A673 (cell line): ENCODE data around the gene PRKAR2B. TPM values are rescaled to one million over a fixed set of nuclear protein-coding genes. Genes with fewer than 3 reads are reported as not detected.

Experiments used
- BruUV-seq: library from RNA; stranded (reverse); fragments of 400-500 nt; replicated peaks from 2 replicates; lab custom pipeline; 2021; lab: Mats Ljungman, UMichigan
- CTCF ChIA-PET: fragments of 300-600 bp; sonication (Branson Sonifier 250); formaldehyde crosslinking; loops from one replicate; lab custom pipeline; 2022; ENCODE audit warnings: antibody characterized with exemption; lab: Charles Lee
- POLR2A ChIA-PET: fragments of 300-600 bp; sonication (Branson Sonifier 250); formaldehyde crosslinking; loops from one replicate; lab custom pipeline; 2022; ENCODE audit warnings: antibody characterized with exemption; ENCODE audit not compliant: low non-redundant PET; lab: Charles Lee
- DNase-seq: peaks from one replicate; pipeline ENCODE4 v3.0.0-alpha.2; 2015; ENCODE audit warnings: low spot score
- H3K27ac ChIP-seq: fragments of 200-600 bp; sonication (generic); 2 replicates; pipeline ENCODE4 v1.5.1; 2016; ENCODE audit warnings: mixed run types, low read depth, mild to moderate bottlenecking, mixed read lengths, antibody characterized with exemption, low read length; ENCODE audit not compliant: poor library complexity, severe bottlenecking
- H3K27me3 ChIP-seq: fragments of 200-600 bp; sonication (generic); replicated peaks from 2 replicates; pipeline ENCODE4 v1.6.1; 2017; ENCODE audit warnings: mixed run types, low read depth, mild to moderate bottlenecking, mixed read lengths, antibody characterized with exemption, low read length; ENCODE audit not compliant: insufficient read depth, poor library complexity
- H3K36me3 ChIP-seq: fragments of 200-600 bp; sonication (generic); 2 replicates; pipeline ENCODE4 v1.6.1; 2016; ENCODE audit warnings: mixed run types, mild to moderate bottlenecking, mixed read lengths, antibody characterized with exemption, low read length; ENCODE audit not compliant: insufficient read depth, poor library complexity, severe bottlenecking
- H3K4me1 ChIP-seq: fragments of 200-600 bp; sonication (generic); 2 replicates; pipeline ENCODE4 v1.6.1; 2017; ENCODE audit warnings: mixed run types, mild to moderate bottlenecking, mixed read lengths, antibody characterized with exemption, low read length; ENCODE audit not compliant: insufficient read depth, poor library complexity, severe bottlenecking
- H3K4me3 ChIP-seq: fragments of 200-600 bp; sonication (generic); 2 replicates; pipeline ENCODE4 v1.5.1; 2016; ENCODE audit warnings: low read depth, mixed run types, mild to moderate bottlenecking, mixed read lengths, low read length; ENCODE audit not compliant: poor library complexity, severe bottlenecking
- H3K9me3 ChIP-seq: fragments of 200-600 bp; sonication (generic); 2 replicates; pipeline ENCODE4 v1.6.1; 2016; ENCODE audit warnings: mixed run types, low read depth, mild to moderate bottlenecking, mixed read lengths, antibody characterized with exemption, low read length; ENCODE audit not compliant: poor library complexity, severe bottlenecking
- CTCF ChIP-seq: fragments of 300-800, 200-600 bp; sonication (generic); conservative IDR thresholded peaks from 2 replicates; pipeline ENCODE4 v1.5.1; 2017; ENCODE audit warnings: low read depth, mild to moderate bottlenecking, antibody characterized with exemption, low read length, moderate library complexity, mixed read lengths
- EZH2 ChIP-seq: fragments of 200-600 bp; sonication (generic); IDR thresholded peaks from 2 replicates; pipeline ENCODE4 v1.6.1; 2017; ENCODE audit warnings: borderline replicate concordance, low read depth, mild to moderate bottlenecking, mixed read lengths, antibody characterized with exemption, low read length; ENCODE audit not compliant: poor library complexity, severe bottlenecking
- intact Hi-C: fragments of 100-400 bp; cut with micrococcal nuclease; formaldehyde crosslinking; loops from one replicate; pipeline ENCODE4 v1.10.0; 2022; ENCODE audit not compliant: unreplicated experiment
- total RNA-seq: library from RNA; stranded (reverse); gene quantifications from 2 replicates; pipeline ENCODE4 v1.2.3, GENCODE V29; 2021

Gene PRKAR2B
- total RNA-seq, 1 experiment from 2014 or later: 4.8 TPM

DNA sequence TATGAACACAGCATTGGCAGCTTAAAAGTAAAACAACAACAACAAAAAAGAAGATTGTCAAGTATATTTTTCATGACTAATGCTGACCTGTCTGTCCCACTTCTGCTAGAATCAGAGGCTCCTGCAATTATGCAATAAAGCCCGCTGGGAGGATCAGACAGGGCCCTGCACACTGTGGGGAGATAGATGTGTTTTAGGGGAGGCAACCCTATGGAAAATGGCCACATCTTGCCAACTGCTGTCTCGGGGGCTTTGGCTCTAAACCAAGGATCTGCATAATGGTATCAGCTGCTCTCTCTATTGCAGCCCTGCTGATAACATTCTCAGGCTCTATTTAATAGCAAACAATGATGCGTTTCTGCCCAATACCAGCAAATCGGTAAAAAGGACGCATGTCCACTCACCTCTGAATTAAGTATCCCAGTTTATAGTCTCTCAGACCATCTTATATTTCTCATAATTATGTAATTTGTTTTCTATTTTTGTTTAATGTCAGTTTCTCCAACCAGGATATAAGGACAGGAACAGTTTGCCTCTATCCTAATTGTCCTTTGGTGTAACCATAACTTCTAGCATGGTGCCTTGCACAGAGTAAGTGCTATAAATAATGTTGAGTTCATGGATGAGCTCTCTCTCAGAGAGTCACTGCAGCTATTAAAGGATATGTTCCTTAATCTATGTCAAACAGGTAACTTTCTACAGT lies 15.3 kb upstream of the PRKAR2B start:
- CTCF ChIA-PET: no interaction called here
- POLR2A ChIA-PET: no interaction called here

GRCh38 chr7:107029764-107030286 lies 14.7 kb upstream of the PRKAR2B start:
- Histone ChIP-seq H3K27ac (no peak overlapping the region), H3K9me3 (no peaks in the 10 kb centered on the region), H3K36me3 (no peaks in the 10 kb centered on the region), H3K4me3 (no peak overlapping the region), H3K27me3 (no peaks in the 10 kb centered on the region), H3K4me1 (peaks cover 14% of the 10 kb centered on the region)
- POLR2A ChIA-PET: no interaction called here
- TF ChIP-seq CTCF: no peak
- TF ChIP-seq EZH2: no peak
- CTCF ChIA-PET: no interaction called here
- BruUV-seq: no TSS peak
- DNase-seq: no peak
- intact Hi-C loops: no loop called here

More for the DNA sequence above, 15.3 kb upstream of the PRKAR2B start:
- Histone ChIP-seq H3K36me3 (no peaks in the 10 kb centered on the region), H3K27ac (no peak overlapping the region), H3K4me3 (no peak overlapping the region), H3K9me3 (no peaks in the 10 kb centered on the region), H3K27me3 (no peaks in the 10 kb centered on the region), H3K4me1 (peaks cover 14% of the 10 kb centered on the region)
- TF ChIP-seq EZH2 (no peak), CTCF (no peak)
- BruUV-seq: no TSS peak
- intact Hi-C loops: no loop called here
- DNase-seq: peak; percentile 23

DNA sequence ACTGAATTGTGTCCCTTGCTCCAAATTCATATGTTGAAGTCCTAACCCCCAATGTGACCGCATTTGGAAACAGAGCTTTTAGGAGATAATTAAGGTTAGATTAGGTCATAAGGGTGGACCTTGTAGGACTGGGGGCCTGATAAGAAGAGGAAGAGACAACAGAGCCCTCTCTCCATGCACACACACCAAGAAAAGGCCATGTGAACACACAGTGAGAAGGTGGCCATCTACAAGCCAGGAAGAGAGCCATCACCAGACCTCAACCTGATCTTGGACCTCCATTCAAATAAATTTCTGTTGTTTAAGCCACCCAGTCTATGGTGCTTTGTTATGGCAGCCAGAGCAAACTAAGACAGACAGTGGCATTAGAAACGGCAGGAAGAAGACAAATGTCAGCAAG lies 12.5 kb upstream of the PRKAR2B start:
- POLR2A ChIA-PET: no interaction called here
- no peak for DNase-seq
- Histone ChIP-seq H3K4me3 (no peak overlapping the region), H3K9me3 (no peaks in the 10 kb centered on the region), H3K4me1 (no peaks in the 10 kb centered on the region), H3K36me3 (no peaks in the 10 kb centered on the region), H3K27ac (no peak overlapping the region), H3K27me3 (no peaks in the 10 kb centered on the region)
- intact Hi-C loops: no loop called here
- CTCF ChIA-PET: no interaction called here
- TF ChIP-seq CTCF: no peak
- TF ChIP-seq EZH2: no peak
- no TSS peak for BruUV-seq
